ENCODE data around the gene NPFFR2. TPM values are rescaled to one million over a fixed set of nuclear protein-coding genes. Genes with fewer than 3 reads are reported as not detected.

The NPFFR2 gene
- total RNA-seq, 4 donors from 2014 or later, result not detected

- H3K4me3 ChIP-seq, result no peak overlapping the region
- ATAC-seq (no peak), DNase-seq (no peak)
- TF ChIP-seq, protein P1, sequence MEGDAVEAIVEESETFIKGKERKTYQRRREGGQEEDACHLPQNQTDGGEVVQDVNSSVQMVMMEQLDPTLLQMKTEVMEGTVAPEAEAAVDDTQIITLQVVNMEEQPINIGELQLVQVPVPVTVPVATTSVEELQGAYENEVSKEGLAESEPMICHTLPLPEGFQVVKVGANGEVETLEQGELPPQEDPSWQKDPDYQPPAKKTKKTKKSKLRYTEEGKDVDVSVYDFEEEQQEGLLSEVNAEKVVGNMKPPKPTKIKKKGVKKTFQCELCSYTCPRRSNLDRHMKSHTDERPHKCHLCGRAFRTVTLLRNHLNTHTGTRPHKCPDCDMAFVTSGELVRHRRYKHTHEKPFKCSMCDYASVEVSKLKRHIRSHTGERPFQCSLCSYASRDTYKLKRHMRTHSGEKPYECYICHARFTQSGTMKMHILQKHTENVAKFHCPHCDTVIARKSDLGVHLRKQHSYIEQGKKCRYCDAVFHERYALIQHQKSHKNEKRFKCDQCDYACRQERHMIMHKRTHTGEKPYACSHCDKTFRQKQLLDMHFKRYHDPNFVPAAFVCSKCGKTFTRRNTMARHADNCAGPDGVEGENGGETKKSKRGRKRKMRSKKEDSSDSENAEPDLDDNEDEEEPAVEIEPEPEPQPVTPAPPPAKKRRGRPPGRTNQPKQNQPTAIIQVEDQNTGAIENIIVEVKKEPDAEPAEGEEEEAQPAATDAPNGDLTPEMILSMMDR (IDR thresholded peaks at IDR 0.05 in 4 of 5, conservative IDR thresholded peaks at IDR 0.05 in 1 of 5), result no peak
- no peak for TF ChIP-seq POLR2A (IDR thresholded peaks at IDR 0.05)
- no peak overlapping the region for H3K27ac ChIP-seq
- H3K36me3 ChIP-seq, result no peaks in the 10 kb centered on the region
- H3K4me1 ChIP-seq, result no peaks in the 10 kb centered on the region
- H3K9me3 ChIP-seq, result no peaks in the 10 kb centered on the region
- no peaks in the 10 kb centered on the region for H3K27me3 ChIP-seq
- intact Hi-C loops (cut with DNase I; ENCODE audit: low total_unique reads) (no loop called here), in situ Hi-C loops (cut with MboI; ENCODE audit: low sequenced_read_pairs in 4 of 4) (no loop called here)
Measured at GRCh38 chr4:72179342-72179741, 147.5 kb downstream of the NPFFR2 start.

GRCh38 chr4:72186714-72187113 is 154.9 kb downstream of the NPFFR2 start:
- H3K27me3 ChIP-seq, result no peaks in the 10 kb centered on the region
- H3K4me3 ChIP-seq, result no peak overlapping the region
- H3K36me3 ChIP-seq, result no peaks in the 10 kb centered on the region
- H3K9me3 ChIP-seq, result no peaks in the 10 kb centered on the region
- ATAC-seq (no peak), DNase-seq (no peak)
- no peak overlapping the region for H3K27ac ChIP-seq
- in situ Hi-C loops (cut with MboI; ENCODE audit: low sequenced_read_pairs in 4 of 4), result no loop called here
- intact Hi-C loops (cut with DNase I; ENCODE audit: low total_unique reads), result no loop called here
- H3K4me1 ChIP-seq, result no peaks in the 10 kb centered on the region
- TF ChIP-seq, protein P1 (IDR thresholded peaks at IDR 0.05 in 4 of 5, conservative IDR thresholded peaks at IDR 0.05 in 1 of 5), result no peak
- no peak for TF ChIP-seq POLR2A (IDR thresholded peaks at IDR 0.05)

- H3K36me3 ChIP-seq, result no peaks in the 10 kb centered on the region
- ATAC-seq (no peak), DNase-seq (no peak)
- no peak overlapping the region for H3K4me3 ChIP-seq
- no peaks in the 10 kb centered on the region for H3K9me3 ChIP-seq
- no peak for TF ChIP-seq POLR2A (IDR thresholded peaks at IDR 0.05)
- TF ChIP-seq, protein P1 (IDR thresholded peaks at IDR 0.05 in 4 of 5, conservative IDR thresholded peaks at IDR 0.05 in 1 of 5), result no peak
- H3K27me3 ChIP-seq, result no peaks in the 10 kb centered on the region
- H3K27ac ChIP-seq, result no peak overlapping the region
- intact Hi-C loops (cut with DNase I; ENCODE audit: low total_unique reads) (no loop called here), in situ Hi-C loops (cut with MboI; ENCODE audit: low sequenced_read_pairs in 4 of 4) (no loop called here)
- no peaks in the 10 kb centered on the region for H3K4me1 ChIP-seq
Measured at GRCh38 chr4:72194046-72194445, 162.2 kb downstream of the NPFFR2 start.

GRCh38 chr4:72194453-72194852 is 162.7 kb downstream of the NPFFR2 start:
- in situ Hi-C loops (cut with MboI; ENCODE audit: low sequenced_read_pairs in 4 of 4), result no loop called here
- H3K9me3 ChIP-seq, result no peaks in the 10 kb centered on the region
- ATAC-seq (no peak), DNase-seq (no peak)
- no peaks in the 10 kb centered on the region for H3K4me1 ChIP-seq
- intact Hi-C loops (cut with DNase I; ENCODE audit: low total_unique reads), result no loop called here
- no peak overlapping the region for H3K4me3 ChIP-seq
- no peaks in the 10 kb centered on the region for H3K27me3 ChIP-seq
- no peak overlapping the region for H3K27ac ChIP-seq
- H3K36me3 ChIP-seq, result no peaks in the 10 kb centered on the region
- TF ChIP-seq POLR2A (IDR thresholded peaks at IDR 0.05), result no peak
- TF ChIP-seq, protein P1 (IDR thresholded peaks at IDR 0.05 in 4 of 5, conservative IDR thresholded peaks at IDR 0.05 in 1 of 5), result no peak

Other genes with a start within 250 kb of the NPFFR2 start
- 1 to 10 TPM in 2 of 4 donors, not detected in 2; 5.1 to 9.8 TPM for gene GC, start 247.9 kb upstream of the NPFFR2 start, total RNA-seq